Measurements from ENCODE around the gene CMIP.

DNA sequence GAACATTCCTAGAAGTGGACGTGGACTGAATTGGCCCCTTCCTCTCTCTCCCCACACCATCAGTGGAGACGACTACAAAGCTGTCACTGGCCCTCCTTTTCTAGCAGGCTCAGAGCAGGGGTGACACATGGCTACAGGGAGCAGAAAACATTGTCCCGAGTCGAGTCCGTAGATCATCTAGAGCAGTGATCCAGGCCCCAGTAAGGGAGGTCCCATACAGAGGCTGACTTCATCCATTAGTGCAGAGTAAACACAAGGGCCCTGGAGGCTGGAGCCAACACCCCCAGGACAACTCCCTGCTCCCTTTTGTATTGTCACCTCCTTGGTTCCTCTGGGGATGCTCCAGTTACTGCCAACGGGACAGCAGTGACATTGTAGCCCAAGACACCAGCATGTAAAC is 130.7 kb downstream of the CMIP start:
- TF ChIP-seq, protein P1, sequence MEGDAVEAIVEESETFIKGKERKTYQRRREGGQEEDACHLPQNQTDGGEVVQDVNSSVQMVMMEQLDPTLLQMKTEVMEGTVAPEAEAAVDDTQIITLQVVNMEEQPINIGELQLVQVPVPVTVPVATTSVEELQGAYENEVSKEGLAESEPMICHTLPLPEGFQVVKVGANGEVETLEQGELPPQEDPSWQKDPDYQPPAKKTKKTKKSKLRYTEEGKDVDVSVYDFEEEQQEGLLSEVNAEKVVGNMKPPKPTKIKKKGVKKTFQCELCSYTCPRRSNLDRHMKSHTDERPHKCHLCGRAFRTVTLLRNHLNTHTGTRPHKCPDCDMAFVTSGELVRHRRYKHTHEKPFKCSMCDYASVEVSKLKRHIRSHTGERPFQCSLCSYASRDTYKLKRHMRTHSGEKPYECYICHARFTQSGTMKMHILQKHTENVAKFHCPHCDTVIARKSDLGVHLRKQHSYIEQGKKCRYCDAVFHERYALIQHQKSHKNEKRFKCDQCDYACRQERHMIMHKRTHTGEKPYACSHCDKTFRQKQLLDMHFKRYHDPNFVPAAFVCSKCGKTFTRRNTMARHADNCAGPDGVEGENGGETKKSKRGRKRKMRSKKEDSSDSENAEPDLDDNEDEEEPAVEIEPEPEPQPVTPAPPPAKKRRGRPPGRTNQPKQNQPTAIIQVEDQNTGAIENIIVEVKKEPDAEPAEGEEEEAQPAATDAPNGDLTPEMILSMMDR (IDR thresholded peaks at IDR 0.05), result no peak
- TF ChIP-seq POLR2A (IDR thresholded peaks at IDR 0.05), result no peak

Measured in esophagus squamous epithelium (tissue), 4 donors.